ENCODE data around the gene PROCA1.
"Not testable (repeated sequence)": the region's sequence is repeated elsewhere in the genome, so short reads cannot be mapped to it uniquely, and the experiment has no call there.

PROCA1 gene

DNA sequence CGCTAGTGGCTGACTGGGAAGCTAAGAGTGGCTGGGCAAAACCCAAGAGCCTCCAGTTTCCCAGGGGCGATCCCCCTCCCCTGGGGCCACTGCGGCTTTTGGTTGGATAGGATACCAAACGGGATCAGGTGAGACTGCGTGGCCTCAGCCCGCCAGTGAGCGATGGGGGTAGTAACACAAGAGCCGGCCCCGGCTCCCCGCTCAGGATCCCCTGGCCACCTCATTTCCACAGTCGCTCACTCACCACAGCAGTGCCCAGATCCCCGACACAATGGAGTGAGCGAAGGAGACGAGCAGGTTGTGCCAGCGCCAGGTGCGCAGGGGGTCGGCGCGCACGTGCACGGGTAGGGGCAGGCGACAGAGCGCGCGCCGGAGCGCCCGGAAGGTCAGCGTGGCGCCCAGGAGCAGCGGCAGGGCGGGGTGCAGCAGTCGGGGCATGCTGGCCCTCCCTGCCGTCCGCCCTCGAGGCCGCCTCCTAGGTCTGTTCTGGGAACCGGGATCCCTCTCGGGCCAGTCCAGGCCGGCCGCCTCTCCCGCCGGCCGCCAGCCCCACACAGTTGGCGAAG lies 14.1 kb upstream of the PROCA1 start:
- peak; percentile 23 for DNase-seq

- peak; percentile 12 for DNase-seq
Measured at GRCh38 chr17:28725166-28725659, 13.5 kb upstream of the PROCA1 start.

GRCh38 chr17:28724500-28725165 lies 12.9 kb upstream of the PROCA1 start:
- no peak for DNase-seq

- DNase-seq = not testable (repeated sequence)
Measured at GRCh38 chr17:28723836-28724499, 12.3 kb upstream of the PROCA1 start.

- no peak for DNase-seq
Measured at GRCh38 chr17:28723159-28723835, 11.6 kb upstream of the PROCA1 start.

DNA sequence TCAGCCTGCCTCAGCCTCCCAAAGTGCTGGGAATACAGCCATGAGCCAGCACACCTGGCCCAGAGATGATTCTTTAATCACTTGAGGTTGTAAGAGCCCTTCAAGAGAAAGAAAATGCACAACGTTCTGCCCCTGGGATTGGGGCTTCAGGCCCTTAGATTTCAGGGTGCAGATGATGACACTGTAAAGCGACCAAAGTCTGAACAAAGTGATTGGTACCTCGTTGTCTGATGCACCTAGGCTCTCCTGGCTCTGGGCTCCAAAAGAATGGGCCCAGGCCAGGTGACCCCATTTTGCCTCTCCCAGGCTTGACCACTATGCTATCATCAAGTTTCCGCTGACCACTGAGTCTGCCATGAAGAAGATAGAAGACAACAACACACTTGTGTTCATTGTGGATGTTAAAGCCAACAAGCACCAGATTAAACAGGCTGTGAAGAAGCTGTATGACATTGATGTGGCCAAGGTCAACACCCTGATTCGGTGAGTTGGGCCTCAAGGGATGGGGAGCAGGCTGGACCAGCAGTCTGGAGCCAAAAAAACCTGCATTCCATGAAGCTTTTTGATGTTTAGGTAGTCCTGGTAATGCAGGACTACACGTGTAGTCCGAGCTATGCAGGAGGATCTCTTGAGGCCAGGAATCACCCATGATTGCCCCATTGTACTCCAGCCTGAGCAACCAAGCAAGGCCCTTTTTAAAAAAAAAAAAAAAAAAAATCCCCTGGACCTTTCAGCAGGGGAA lies 10.9 kb upstream of the PROCA1 start:
- no peak for DNase-seq

GRCh38 chr17:28720997-28721329 lies 9.3 kb upstream of the PROCA1 start:
- not testable (repeated sequence) for DNase-seq

DNA sequence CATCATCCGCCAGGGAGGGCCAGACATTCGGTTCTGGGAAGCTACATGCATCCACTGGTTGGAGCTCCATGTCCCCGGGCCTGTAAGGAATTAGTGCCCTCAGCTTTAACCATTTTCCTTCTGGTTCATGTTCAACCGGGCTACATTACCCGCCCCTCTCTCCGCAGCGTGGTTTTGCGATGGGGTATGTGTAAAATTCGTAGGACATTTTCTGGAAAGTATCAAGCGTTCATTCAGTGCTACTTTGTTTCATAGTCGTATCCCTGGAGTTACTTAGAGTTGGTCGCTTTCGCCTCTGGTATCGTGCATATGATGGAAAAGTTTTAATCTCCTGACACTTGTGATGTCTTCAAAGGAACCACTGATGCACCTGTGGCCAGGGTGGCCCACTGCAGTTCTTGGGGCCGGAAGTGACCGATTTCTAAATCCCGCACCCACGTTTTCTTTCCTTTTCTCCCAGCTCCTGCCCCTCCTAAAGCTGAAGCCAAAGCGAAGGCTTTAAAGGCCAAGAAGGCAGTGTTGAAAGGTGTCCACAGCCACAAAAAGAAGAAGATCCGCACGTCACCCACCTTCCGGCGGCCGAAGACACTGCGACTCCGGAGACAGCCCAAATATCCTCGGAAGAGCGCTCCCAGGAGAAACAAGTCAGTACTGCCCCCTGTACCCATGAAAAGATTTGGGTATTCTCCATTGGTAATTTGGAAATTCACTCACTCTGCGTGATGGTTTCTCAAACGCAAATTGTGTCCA lies 8.7 kb upstream of the PROCA1 start:
- no peak for DNase-seq

GRCh38 chr17:28719021-28719433 lies 7.3 kb upstream of the PROCA1 start:
- no peak for DNase-seq

GRCh38 chr17:28718333-28719020 lies 6.8 kb upstream of the PROCA1 start:
- no peak for DNase-seq

DNA sequence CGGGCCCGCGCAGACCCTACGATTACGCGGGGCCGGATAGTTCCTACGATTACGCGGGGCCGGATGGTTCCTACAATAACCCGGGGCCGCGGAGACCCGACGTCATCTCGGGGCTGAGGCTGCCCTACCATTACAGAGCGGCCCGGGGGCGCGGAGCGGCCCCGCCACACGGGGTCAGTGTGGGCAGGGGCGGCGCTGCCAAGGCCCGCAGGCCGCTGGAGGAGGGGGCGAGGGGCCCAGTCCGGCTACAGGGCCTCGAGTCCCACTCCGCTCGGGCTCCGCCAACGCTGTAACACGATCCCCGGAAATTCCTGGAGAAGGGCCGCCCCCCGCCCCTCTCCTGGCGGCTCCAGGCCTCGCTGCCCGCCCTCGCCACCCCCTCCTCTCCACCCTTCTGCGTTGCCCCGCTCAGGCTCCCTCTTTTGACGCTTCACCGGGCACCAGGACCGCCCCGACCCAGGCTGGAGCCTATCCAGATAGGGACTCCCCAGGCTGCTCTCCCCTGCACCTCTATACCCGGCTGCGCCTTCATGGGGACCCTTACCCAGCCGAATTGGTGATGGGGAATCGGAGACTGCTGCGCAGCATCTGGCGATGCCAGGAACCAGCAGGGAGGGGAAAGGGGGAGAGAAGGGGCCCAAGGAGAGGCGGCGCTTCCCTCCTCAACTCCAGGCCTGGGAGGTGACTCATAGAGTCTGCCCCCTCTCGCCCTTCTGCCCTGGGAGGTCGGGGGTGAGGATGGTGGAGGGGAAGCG lies 6.1 kb upstream of the PROCA1 start, which contains the start of gene RAB34:
TSS of gene RAB34 (minus strand) at position 291 of the 755 bp plus-strand sequence. CDS start 602 bp downstream, outside the sequence.
- DNase-seq = peak; percentile 13

GRCh38 chr17:28716740-28717577 lies 5.3 kb upstream of the PROCA1 start:
- DNase-seq = no peak

DNA sequence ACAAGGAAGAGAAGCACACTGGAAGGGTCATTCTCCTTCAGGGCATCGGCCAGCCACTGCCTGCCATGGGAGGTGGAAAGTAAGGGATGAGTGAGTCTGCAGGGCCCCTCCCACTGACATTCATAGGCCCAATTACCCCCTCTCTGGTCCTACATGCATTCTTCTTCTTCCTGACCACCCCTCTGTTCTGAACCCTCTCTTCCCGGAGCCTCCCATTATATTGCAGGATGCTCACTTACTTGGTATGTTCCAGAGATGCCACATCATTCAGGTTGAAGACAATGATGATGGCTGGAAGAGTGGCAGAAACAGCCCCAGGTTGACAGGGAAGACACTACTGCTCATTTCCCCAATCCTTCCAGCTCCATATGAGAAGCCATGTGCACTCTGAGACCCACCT lies 3.5 kb upstream of the PROCA1 start:
- no peak for DNase-seq

DNA sequence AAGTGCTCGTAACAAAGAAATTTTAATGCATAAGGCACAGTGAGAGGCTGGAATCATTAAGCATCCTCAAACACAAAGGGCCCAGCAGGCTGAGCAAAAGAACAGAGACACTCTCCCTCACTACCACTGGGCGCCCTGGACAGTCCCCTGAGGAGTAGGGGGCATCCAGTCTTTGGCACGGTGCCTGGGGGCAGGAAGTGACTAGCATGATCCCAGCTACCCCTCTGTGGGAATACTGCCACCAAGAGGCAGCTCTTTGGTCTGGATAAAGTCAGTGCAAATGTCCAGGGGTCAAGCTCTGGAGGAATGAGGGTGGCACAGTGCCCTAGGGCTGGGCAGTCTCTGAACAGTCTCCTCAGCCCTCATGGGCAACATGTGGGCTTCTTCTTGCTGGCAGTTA lies 2.6 kb upstream of the PROCA1 start:
- no peak for DNase-seq

- no peak for DNase-seq
Measured at GRCh38 chr17:28712705-28713415, 1.2 kb upstream of the PROCA1 start.

DNA sequence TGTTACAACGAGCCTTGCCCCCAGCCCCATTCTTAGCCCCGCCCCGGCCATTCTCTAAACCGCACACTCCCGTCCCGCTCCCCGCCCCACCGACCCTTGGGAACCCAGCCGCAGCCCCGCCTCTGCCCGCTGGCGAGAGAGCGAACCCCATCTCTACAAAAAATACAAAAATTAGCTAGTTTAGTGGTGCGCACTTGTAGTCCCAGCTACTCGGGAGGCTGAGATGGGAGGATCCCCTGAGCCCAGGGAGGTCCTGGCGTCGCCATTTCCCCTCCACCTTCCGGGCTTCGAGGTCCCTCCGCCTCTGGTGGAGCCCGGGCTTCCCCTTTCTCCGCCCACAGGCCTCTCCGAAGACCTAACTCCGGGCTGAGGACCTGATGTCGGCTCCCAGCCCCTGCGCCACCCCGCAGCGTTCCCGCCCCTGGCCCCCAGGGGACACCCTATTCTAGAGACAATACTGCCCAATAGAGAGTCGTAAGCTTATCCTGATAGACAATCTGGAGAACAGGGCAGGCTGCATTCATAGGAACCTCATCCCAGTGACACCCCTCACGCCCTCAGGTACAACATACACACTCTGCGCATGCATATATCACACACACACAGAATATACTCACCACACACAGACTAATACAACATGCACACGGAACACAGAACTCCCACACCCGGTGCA lies 480 bp upstream of the PROCA1 start:
- peak; percentile 47 for DNase-seq

DNA sequence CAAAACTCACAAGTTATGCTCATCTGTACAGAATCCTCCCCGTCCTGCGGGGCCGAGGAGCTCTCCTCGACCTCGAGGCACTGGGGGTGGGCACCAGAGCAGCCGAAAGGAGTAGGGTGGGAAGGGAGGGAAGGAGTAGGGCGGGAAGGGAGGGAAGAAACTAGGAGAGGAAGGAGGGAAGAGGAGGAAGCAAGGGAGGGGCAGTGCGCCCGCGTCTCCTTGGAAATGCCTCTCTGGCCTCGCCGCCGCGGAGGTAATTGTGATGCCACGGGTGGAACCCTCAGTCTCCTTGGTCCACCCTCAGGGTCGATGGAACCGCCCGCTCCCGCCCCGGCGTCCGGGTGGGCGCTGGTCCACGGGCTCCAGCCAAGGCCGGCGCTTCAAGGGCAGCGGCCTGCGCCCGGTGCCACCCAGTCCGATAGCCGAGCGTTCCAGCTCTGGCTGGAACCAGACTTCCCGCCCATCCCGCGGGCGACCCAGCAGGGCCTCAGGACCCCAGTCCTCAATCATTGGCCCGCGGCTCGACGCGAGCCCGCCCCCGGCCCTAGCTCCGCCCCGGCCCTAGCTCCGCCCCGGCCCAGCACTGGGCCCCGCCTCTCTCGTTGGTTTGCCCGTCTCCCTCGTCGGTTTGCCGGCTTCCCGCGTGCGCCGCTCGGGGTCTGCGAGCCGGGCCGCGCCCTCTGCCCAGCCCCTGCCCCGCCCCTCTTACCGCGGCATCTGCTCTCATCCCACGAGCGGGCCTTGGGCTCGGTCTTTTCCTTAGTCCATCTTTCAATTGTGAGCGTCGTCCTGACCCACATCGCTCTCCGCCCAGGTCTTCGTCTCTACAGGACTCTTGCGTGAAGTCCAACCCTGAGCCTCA lies 596 bp downstream of the PROCA1 start:
- DNase-seq = peak; percentile 49

GRCh38 chr17:28707339-28707720 lies 4.4 kb downstream of the PROCA1 start:
- no peak for DNase-seq
